ENCODE measurements around the gene EPSTI1. TPM values are rescaled to one million over a fixed set of nuclear protein-coding genes. Genes with fewer than 3 reads are reported as not detected.
"Not testable (repeated sequence)": the region's sequence is repeated elsewhere in the genome, so short reads cannot be mapped to it uniquely, and the experiment has no call there.

EPSTI1 gene
- total RNA-seq, 2 experiments from 2014 or later: 30.7 to 32.0 TPM

DNA sequence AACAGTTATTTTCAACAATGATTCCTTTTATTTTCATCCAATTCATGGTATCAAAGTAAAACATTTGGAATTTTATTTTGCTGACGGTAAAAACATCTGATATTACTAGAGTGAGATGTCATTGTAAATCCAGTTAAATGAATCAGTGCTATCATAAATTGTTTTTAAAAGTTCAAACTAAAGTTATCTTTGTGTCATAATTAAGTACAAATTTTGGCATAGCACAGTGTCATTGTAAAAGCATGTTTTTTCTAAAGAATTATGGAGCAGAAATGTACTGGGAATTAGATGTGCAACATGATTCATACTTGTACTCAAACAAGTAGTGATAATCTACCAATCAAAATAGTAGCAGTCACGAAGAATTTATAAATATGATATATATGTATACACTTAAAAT, 117.8 kb downstream of the EPSTI1 start:
- intact Hi-C loops (cut with DNase I, micrococcal nuclease): no loop called here
- ChIA-PET CTCF (no interaction called here), POLR2A (no interaction called here)
- ATAC-seq (no peak), DNase-seq (no peak)
- Mint-ChIP-seq H3K27ac (no peak overlapping the region), H3K27me3 (peaks cover 9% of the 10 kb centered on the region), H3K4me1 (peaks cover 17% of the 10 kb centered on the region), H3K4me3 (no peak overlapping the region), H3K36me3 (ENCODE audit: low read depth) (no peaks in the 10 kb centered on the region), H3K9me3 (ENCODE audit: low read depth) (no peaks in the 10 kb centered on the region)

DNA sequence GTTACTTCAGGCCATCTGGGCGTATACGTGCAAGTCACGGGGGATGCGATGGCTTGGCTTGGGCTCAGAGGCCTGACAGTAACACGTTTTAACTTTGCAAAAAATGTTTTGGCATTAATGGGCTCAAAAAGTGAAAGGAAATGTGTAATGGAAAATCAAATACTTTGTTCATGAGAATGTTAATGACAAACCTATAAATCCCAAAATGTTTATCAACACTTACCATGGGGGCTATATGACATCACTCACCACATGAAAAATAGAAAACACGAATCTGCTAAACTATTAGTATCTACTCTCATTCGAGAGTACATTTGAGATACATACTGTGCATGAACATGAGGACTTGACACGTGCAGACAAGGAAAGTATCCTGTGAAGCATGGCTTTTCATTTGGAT, 119.0 kb downstream of the EPSTI1 start:
- Mint-ChIP-seq H3K9me3 (ENCODE audit: low read depth) (no peaks in the 10 kb centered on the region), H3K27ac (no peak overlapping the region), H3K4me1 (peaks cover 17% of the 10 kb centered on the region), H3K4me3 (no peak overlapping the region), H3K36me3 (ENCODE audit: low read depth) (no peaks in the 10 kb centered on the region), H3K27me3 (peaks cover 2% of the 10 kb centered on the region)
- ChIA-PET CTCF (no interaction called here), POLR2A (no interaction called here)
- intact Hi-C loops (cut with DNase I, micrococcal nuclease): no loop called here
- DNase-seq: no peak
- no peak for ATAC-seq

DNA sequence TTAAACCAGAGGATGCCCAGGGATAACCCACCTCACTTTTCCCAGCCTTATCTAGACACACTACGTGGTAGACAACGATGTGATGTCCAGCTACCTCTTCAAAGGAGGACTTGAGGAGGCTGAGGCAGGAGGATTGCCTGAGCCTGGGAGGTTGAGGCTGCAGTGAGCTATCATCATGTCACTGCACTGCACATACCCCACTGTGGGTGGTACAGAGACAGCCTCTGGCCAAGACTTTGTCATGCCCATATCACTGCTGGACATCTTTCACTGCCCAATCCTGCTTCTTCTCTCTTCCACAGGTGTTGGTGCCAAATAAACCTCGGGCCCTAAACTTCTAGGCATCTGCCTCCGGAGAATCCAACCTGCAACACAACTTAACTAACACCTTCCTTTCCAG, 124.8 kb downstream of the EPSTI1 start:
- Mint-ChIP-seq H3K36me3 (ENCODE audit: low read depth) (no peaks in the 10 kb centered on the region), H3K27me3 (peaks cover 5% of the 10 kb centered on the region), H3K4me1 (no peaks in the 10 kb centered on the region), H3K27ac (no peak overlapping the region), H3K9me3 (ENCODE audit: low read depth) (no peaks in the 10 kb centered on the region), H3K4me3 (no peak overlapping the region)
- DNase-seq: no peak
- ChIA-PET CTCF (interaction anchor here (0.6 kb wide), 1 partner anchor 90 kb away, joined by 3 read pairs; no protein-coding TSS in a partner anchor), POLR2A (no interaction called here)
- no peak for ATAC-seq
- intact Hi-C loops (cut with DNase I, micrococcal nuclease): no loop called here

DNA sequence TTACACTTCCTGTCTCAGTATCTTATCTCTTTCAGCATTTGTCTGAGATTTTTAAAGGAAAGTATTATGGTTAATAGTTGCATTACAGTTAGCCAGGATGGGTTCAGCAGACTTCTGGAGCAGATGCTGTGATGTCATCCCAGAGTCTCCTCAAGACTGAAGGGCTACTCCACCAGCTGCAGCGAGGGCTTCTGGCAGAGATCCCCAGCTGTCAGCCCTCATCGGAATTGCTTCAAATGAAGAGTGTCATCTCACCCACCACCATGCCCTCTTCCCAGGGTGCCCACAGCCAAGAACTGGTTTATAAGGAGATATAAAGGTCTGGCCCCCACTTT, 126.3 kb downstream of the EPSTI1 start:
- ChIA-PET CTCF (interaction anchor here (0.6 kb wide), 1 partner anchor 92 kb away, joined by 3 read pairs; no protein-coding TSS in a partner anchor), POLR2A (no interaction called here)
- Mint-ChIP-seq H3K27me3 (peaks cover 8% of the 10 kb centered on the region), H3K36me3 (ENCODE audit: low read depth) (no peaks in the 10 kb centered on the region), H3K4me1 (no peaks in the 10 kb centered on the region), H3K9me3 (ENCODE audit: low read depth) (no peaks in the 10 kb centered on the region), H3K4me3 (no peak overlapping the region), H3K27ac (no peak overlapping the region)
- no peak for ATAC-seq
- no peak for DNase-seq
- intact Hi-C loops (cut with DNase I, micrococcal nuclease): no loop called here

DNA sequence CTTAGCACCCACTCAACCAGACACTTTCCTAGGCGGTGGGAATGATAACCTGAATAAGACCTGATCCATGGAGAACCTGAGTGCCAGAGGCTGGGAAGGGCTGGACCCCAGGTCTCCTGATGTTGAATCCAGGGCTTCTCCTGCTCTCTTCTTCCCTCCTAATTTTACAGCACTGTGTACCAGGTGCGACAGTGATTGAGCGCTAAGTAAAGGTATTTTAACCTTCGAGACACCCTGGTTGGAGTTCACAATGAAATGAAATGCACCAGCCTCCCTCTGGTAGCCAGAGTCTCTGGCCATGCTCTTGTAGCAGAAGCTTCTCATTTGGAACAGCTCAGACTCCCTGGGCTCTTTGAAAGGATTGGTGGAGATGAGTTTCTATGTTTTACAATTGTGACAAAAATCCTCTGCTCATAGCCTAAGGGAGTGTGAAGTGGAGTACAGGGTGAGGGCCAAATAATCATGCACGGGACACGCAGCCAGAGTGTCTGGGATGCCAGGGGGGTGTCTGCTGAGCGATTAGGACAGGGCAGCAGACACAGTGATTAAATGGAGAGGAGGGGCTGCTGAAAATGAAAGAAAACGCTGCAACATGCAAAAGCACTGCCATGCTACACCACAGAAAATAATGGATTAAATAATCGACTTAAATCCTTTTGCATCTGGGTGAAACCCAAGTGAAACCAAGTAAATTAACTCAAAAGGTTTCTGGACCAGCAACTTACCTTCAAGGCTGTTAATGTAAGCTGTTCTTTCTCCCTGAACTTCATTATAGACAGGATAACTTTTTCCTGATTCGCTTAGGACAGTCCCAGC, 126.9 kb downstream of the EPSTI1 start:
- H3K4me3 Mint-ChIP-seq: no peak overlapping the region
- CTCF ChIA-PET: interaction anchor here (0.6 kb wide), 1 partner anchor 93 kb away, joined by 3 read pairs; no protein-coding TSS in a partner anchor

DNA sequence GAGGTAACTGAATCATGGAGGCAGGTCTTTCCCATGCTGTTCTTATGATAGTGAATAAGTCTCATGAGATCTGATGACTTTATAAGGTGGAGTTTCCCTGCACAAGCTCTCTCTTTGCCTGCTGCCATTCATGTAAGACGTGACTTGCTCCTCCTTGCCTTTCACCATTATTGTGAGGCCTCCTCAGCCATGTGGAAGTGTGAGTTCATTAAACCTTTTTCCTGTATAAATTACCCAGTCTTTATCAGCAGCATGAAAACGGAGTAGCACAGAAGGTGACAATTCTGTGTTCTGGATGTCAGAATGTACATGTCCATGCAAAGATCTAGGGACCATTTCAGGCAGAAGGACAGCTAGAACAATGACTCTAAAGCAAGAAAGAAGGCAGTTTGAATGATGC, 129.7 kb downstream of the EPSTI1 start:
- H3K4me3 Mint-ChIP-seq; H3K36me3 Mint-ChIP-seq (ENCODE audit: low read depth); CTCF ChIA-PET; H3K27ac Mint-ChIP-seq; intact Hi-C loops (cut with DNase I, micrococcal nuclease); ATAC-seq; H3K9me3 Mint-ChIP-seq (ENCODE audit: low read depth); DNase-seq; H3K4me1 Mint-ChIP-seq; H3K27me3 Mint-ChIP-seq; POLR2A ChIA-PET: not testable (repeated sequence)

More for the DNA sequence above, 126.9 kb downstream of the EPSTI1 start:
- ATAC-seq (no peak), DNase-seq (no peak)
- Mint-ChIP-seq H3K9me3 (ENCODE audit: low read depth) (no peaks in the 10 kb centered on the region), H3K27ac (no peak overlapping the region), H3K36me3 (ENCODE audit: low read depth) (no peaks in the 10 kb centered on the region), H3K4me1 (no peaks in the 10 kb centered on the region), H3K27me3 (peaks cover 9% of the 10 kb centered on the region)
- intact Hi-C loops (cut with DNase I, micrococcal nuclease): no loop called here
- POLR2A ChIA-PET: no interaction called here

DNA sequence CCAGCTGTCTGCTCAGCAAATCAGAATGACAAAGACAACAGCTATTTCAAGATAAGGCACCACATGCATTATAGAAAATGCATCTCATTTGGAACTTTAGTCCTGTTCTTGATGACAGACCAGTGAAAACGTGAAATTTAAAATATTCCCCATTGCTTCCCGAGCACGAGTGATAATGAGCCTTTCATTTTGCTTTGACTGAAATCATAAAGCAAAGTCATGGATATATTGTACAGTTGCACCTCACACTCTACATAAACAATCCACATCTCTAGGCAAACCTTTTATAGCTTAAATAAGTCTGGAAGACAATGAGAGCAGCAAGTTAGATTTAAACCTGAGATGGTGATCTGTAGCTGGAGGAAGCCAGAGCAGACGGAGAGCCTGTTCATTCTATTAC, 131.6 kb downstream of the EPSTI1 start:
- Mint-ChIP-seq H3K4me3 (no peak overlapping the region), H3K27ac (no peak overlapping the region), H3K9me3 (ENCODE audit: low read depth) (no peaks in the 10 kb centered on the region), H3K4me1 (no peaks in the 10 kb centered on the region), H3K36me3 (ENCODE audit: low read depth) (no peaks in the 10 kb centered on the region), H3K27me3 (peaks cover 9% of the 10 kb centered on the region)
- no peak for DNase-seq
- intact Hi-C loops (cut with DNase I, micrococcal nuclease): no loop called here
- ChIA-PET POLR2A (interaction anchor here (0.5 kb wide), 1 partner anchor 122 kb away, joined by 5 read pairs; no protein-coding TSS in a partner anchor), CTCF (interaction anchor here (0.9 to 1.0 kb wide), 2 partner anchors 19 to 265 kb away, joined by 3 to 6 read pairs; no protein-coding TSS in a partner anchor)
- ATAC-seq: no peak

DNA sequence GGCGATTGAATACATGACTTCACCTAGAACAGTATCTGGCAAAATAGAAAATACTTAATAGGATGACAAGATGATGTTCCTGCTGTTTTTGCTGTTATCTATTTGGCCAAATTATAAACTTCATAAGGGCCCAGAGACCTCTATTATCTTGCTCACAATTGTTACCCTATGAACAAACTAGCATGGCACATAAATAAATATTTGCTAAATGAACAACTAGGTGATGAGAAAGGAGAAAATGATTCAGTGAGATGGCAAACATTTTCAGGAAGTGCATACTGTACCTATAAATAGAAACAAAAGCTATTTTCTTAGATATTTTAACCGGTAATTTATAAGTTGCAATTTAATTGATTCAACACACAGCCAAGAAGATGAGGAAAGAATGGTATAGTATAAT, 132.3 kb downstream of the EPSTI1 start:
- intact Hi-C loops (cut with DNase I, micrococcal nuclease): no loop called here
- ATAC-seq (no peak), DNase-seq (no peak)
- H3K9me3 Mint-ChIP-seq (ENCODE audit: low read depth): no peaks in the 10 kb centered on the region
- H3K4me1 Mint-ChIP-seq: no peaks in the 10 kb centered on the region
- H3K27me3 Mint-ChIP-seq: peaks cover 9% of the 10 kb centered on the region
- H3K4me3 Mint-ChIP-seq: no peak overlapping the region
- ChIA-PET CTCF (interaction anchor here (0.9 kb wide), 1 partner anchor 19 kb away, joined by 6 read pairs; no protein-coding TSS in a partner anchor), POLR2A (interaction anchor here (0.5 kb wide), 1 partner anchor 121 kb away, joined by 5 read pairs; no protein-coding TSS in a partner anchor)
- no peaks in the 10 kb centered on the region for H3K36me3 Mint-ChIP-seq (ENCODE audit: low read depth)
- H3K27ac Mint-ChIP-seq: no peak overlapping the region

DNA sequence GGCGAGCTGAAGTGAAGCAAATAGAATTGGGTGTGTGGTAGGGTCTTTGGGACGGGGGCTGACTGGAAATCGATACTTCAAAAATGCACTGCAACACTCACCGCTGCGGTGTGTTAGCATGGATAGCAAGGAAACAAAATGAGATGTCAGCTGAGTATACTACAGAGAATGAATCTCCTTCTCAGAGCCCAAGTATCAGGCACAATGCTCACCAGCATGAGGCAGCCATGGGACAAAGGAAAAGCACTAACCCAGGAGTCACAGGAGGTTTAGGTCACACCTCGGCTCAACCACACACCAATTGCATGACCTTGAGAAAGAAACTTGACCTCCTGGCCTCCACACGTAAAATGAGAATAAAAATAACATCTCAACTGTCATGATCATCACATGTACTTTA, 136.6 kb downstream of the EPSTI1 start:
- peaks cover 4% of the 10 kb centered on the region for H3K27me3 Mint-ChIP-seq
- CTCF ChIA-PET: interaction anchor here (0.6 kb wide), 1 partner anchor 238 kb away, joined by 5 read pairs; no protein-coding TSS in a partner anchor
- intact Hi-C loops (cut with DNase I, micrococcal nuclease): no loop called here
- no peaks in the 10 kb centered on the region for H3K9me3 Mint-ChIP-seq (ENCODE audit: low read depth)
- DNase-seq (no peak), ATAC-seq (no peak)
- POLR2A ChIA-PET: no interaction called here
- no peak overlapping the region for H3K4me3 Mint-ChIP-seq
- H3K36me3 Mint-ChIP-seq (ENCODE audit: low read depth): no peaks in the 10 kb centered on the region
- H3K4me1 Mint-ChIP-seq: no peaks in the 10 kb centered on the region
- H3K27ac Mint-ChIP-seq: no peak overlapping the region

DNA sequence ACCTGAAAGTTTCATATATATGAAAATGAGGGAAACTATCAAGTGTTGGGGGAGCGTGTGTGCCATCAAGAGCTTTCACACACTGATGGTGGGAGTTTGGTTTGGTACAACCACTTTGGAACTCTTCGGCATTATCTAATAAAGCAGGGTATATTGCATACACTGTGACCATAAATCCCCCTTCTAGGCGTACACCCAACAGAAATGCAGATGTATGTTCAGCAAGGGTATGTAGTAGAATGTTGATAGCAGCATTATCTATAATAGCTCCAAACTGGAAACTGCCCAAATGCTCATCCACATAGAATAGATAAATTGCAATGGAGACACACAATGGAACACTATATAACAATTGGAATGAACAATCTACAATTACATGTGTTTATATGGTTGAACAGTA, 139.9 kb downstream of the EPSTI1 start:
- H3K4me3 Mint-ChIP-seq: no peak overlapping the region
- ATAC-seq (no peak), DNase-seq (no peak)
- peaks cover 6% of the 10 kb centered on the region for H3K27me3 Mint-ChIP-seq
- intact Hi-C loops (cut with DNase I, micrococcal nuclease): no loop called here
- H3K9me3 Mint-ChIP-seq (ENCODE audit: low read depth): no peaks in the 10 kb centered on the region
- POLR2A ChIA-PET: no interaction called here
- H3K36me3 Mint-ChIP-seq (ENCODE audit: low read depth): no peaks in the 10 kb centered on the region
- no peaks in the 10 kb centered on the region for H3K4me1 Mint-ChIP-seq
- CTCF ChIA-PET: interaction anchor here (1.0 to 1.6 kb wide), 2 partner anchors 12 to 31 kb away, joined by 3 to 5 read pairs; no protein-coding TSS in a partner anchor
- H3K27ac Mint-ChIP-seq: no peak overlapping the region

DNA sequence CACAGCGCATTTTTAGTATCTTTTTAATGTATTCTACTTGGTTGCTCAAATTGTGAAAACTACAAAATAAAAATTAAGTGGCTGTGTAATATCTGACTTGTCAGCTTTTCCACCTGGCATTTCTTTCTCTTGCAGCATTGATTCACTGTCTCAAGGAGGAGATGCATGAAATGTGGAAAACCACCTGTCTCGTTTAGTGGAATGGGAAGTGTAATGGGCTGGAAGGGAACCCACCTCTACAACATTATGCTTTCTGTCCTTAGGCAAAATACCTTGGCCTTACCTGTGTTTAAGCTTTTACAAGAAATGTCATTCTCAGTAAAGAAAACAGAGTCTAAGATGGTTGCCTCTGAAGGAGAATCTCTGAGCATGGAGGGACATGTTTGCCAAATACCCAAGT, 142.8 kb downstream of the EPSTI1 start:
- Mint-ChIP-seq H3K9me3 (ENCODE audit: low read depth) (no peaks in the 10 kb centered on the region), H3K4me3 (no peak overlapping the region), H3K27me3 (peaks cover 9% of the 10 kb centered on the region), H3K27ac (no peak overlapping the region), H3K4me1 (no peaks in the 10 kb centered on the region), H3K36me3 (ENCODE audit: low read depth) (no peaks in the 10 kb centered on the region)
- ATAC-seq (no peak), DNase-seq (no peak)
- POLR2A ChIA-PET: no interaction called here
- CTCF ChIA-PET: interaction anchor here (1.0 kb wide), 1 partner anchor 186 kb away, joined by 3 read pairs; no protein-coding TSS in a partner anchor
- intact Hi-C loops (cut with DNase I, micrococcal nuclease): no loop called here
